GM12878 (cell line): Measurements from ENCODE around the gene SIK2. TPM values are rescaled to one million over a fixed set of nuclear protein-coding genes. Genes with fewer than 3 reads are reported as not detected.

Source experiments
- ATAC-seq: fragments of 200-7000 bp; cut with Tn5 transposase; 3 replicates; pipeline ENCODE4 v1.9.1; 2020; ENCODE audit warnings: mild to moderate bottlenecking, moderate library complexity
- BruUV-seq: library from RNA; stranded (reverse); fragments of 400-500 nt; replicated peaks from 2 replicates; lab custom pipeline; 2021; lab: Mats Ljungman, UMichigan
- CTCF ChIA-PET: fragments of 300-600 bp; sonication (Branson Sonifier 250); formaldehyde crosslinking; extraction: SDS; loops from one replicate; lab custom pipeline; 2021; ENCODE audit warnings: inconsistent platforms; lab: Yijun Ruan, JAX
- POLR2A ChIA-PET: fragments of 350-600 bp; formaldehyde crosslinking; extraction: SDS; loops from one replicate; lab custom pipeline; 2021; ENCODE audit warnings: inconsistent platforms; lab: Charles Lee
- RAD21 ChIA-PET: fragments of 300-600 bp; sonication (Branson Sonifier 250); formaldehyde crosslinking; loops from one replicate; lab custom pipeline; 2023; ENCODE audit warnings: antibody characterized with exemption; ENCODE audit not compliant: unreplicated experiment; lab: Charles Lee
- SMC1A ChIA-PET: fragments of 300-600 bp; sonication (Branson Sonifier 250); formaldehyde crosslinking; loops from one replicate; lab custom pipeline; 2023; ENCODE audit not compliant: unreplicated experiment, uncharacterized antibody; lab: Charles Lee
- DNase-seq: peaks from one replicate; pipeline ENCODE4 v3.0.0-alpha.2; 2011; ENCODE audit warnings: low read depth, low spot score
- FAIRE-seq: peaks from 3 replicates; lab custom pipeline; 2011; peaks lifted over from hg19 to GRCh38; lab: Jason Lieb, UNC
- H2AFZ ChIP-seq: 2 replicates; pipeline ENCODE4 v1.6.0; 2011; ENCODE audit warnings: low read depth, low read length, control low read depth; ENCODE audit not compliant: control insufficient read depth
- H3K27ac ChIP-seq: 2 replicates; pipeline ENCODE4 v1.5.1; 2011; ENCODE audit warnings: control low read depth; ENCODE audit not compliant: control insufficient read depth, insufficient read depth
- H3K27me3 ChIP-seq, 2 experiments: replicated peaks in 1 of 2; 2 replicates each; pipeline versions ENCODE4 v1.6.0 to v1.6.1; 2011; ENCODE audit warnings: low read length in 1 of 2; ENCODE audit not compliant: control insufficient read depth in 2 of 2, insufficient read depth in 2 of 2
- H3K36me3 ChIP-seq, 2 experiments: 2 replicates each; pipeline ENCODE4 v1.5.1; 2011; ENCODE audit warnings: low read length in 1 of 2; ENCODE audit not compliant: control insufficient read depth in 2 of 2, insufficient read depth in 2 of 2
- H3K4me1 ChIP-seq: 2 replicates; pipeline ENCODE4 v1.6.1; 2011; ENCODE audit warnings: mild to moderate bottlenecking, low read length, moderate library complexity, mixed read lengths; ENCODE audit not compliant: control insufficient read depth, insufficient read depth
- H3K4me2 ChIP-seq: 2 replicates; pipeline ENCODE4 v1.6.0; 2011; ENCODE audit warnings: control low read depth; ENCODE audit not compliant: control insufficient read depth, insufficient read depth
- H3K4me3 ChIP-seq: fragments of 200-600 bp; sonication (generic); 2 replicates; pipeline ENCODE4 v1.5.1; 2016
- H3K79me2 ChIP-seq: 2 replicates; pipeline ENCODE4 v1.6.0; 2011; ENCODE audit warnings: low read length; ENCODE audit not compliant: control insufficient read depth, insufficient read depth
- H3K9ac ChIP-seq: 2 replicates; pipeline ENCODE4 v1.8.0; 2011; ENCODE audit warnings: low read length, control low read depth, mixed read lengths; ENCODE audit not compliant: control insufficient read depth, insufficient read depth
- H3K9me3 ChIP-seq: replicated peaks from 3 replicates; pipeline ENCODE4 v1.5.1; 2011; ENCODE audit warnings: mild to moderate bottlenecking, low read length; ENCODE audit not compliant: control insufficient read depth, insufficient read depth
- H4K20me1 ChIP-seq: 2 replicates; pipeline ENCODE4 v1.6.0; 2011; ENCODE audit not compliant: control insufficient read depth, insufficient read depth
- ATF2 ChIP-seq: IDR thresholded peaks from 2 replicates; pipeline ENCODE4 v1.6.1; 2012; ENCODE audit warnings: low read length, inconsistent platforms
- BACH1 ChIP-seq: fragments of 450-650 bp; IDR thresholded peaks from 2 replicates; pipeline ENCODE4 v1.6.1; 2017; ENCODE audit warnings: mild to moderate bottlenecking, borderline replicate concordance
- BCLAF1 ChIP-seq: fragments of 450-650 bp; IDR thresholded peaks from 2 replicates; pipeline ENCODE4 v1.6.1; 2017; ENCODE audit warnings: antibody characterized with exemption, mild to moderate bottlenecking, moderate library complexity
- CBFB ChIP-seq: IDR thresholded peaks from 2 replicates; pipeline ENCODE4 v1.6.1; 2016; ENCODE audit warnings: antibody characterized with exemption, low read depth
- GATAD2B ChIP-seq: fragments of 450-650 bp; conservative IDR thresholded peaks from 2 replicates; pipeline ENCODE4 v1.6.1; 2017; ENCODE audit warnings: low read depth, mild to moderate bottlenecking, moderate library complexity
- JUNB ChIP-seq: IDR thresholded peaks from 2 replicates; pipeline ENCODE4 v1.6.1; 2016; ENCODE audit warnings: antibody characterized with exemption, mild to moderate bottlenecking
- NFYB ChIP-seq: IDR thresholded peaks from 2 replicates; pipeline ENCODE4 v1.6.1; 2011; ENCODE audit warnings: low read depth, mild to moderate bottlenecking, low read length, improper control_type of control experiment, moderate library complexity; ENCODE audit not compliant: insufficient read depth
- NR2C1 ChIP-seq: fragments of 450-650 bp; IDR thresholded peaks from 2 replicates; pipeline ENCODE4 v1.6.1; 2017; ENCODE audit warnings: antibody characterized with exemption, mild to moderate bottlenecking, moderate library complexity
- NR2C2 ChIP-seq: IDR thresholded peaks from 2 replicates; pipeline ENCODE4 v1.6.1; 2011; ENCODE audit warnings: borderline replicate concordance, low read depth; ENCODE audit not compliant: control insufficient read depth, insufficient read length
- PAX8 ChIP-seq: fragments of 450-650 bp; IDR thresholded peaks from 2 replicates; pipeline ENCODE4 v1.6.1; 2017; ENCODE audit warnings: mild to moderate bottlenecking, moderate library complexity
- RELA ChIP-seq: fragments of 450-650 bp; IDR thresholded peaks from 2 replicates; pipeline ENCODE4 v1.8.0; 2014; ENCODE audit warnings: borderline replicate concordance; ENCODE audit not compliant: partially characterized antibody
- RFX5 ChIP-seq: IDR thresholded peaks from 2 replicates; pipeline ENCODE4 v1.6.1; 2011; ENCODE audit warnings: low read depth, low read length, improper control_type of control experiment
- RUNX3 ChIP-seq: IDR thresholded peaks from 2 replicates; pipeline ENCODE4 v1.6.1; 2012; ENCODE audit warnings: low read length, inconsistent platforms
- SMARCA5 ChIP-seq: fragments of 450-650 bp; IDR thresholded peaks from 2 replicates; pipeline ENCODE4 v1.6.1; 2017; ENCODE audit warnings: mild to moderate bottlenecking
- SP1 ChIP-seq: IDR thresholded peaks from one replicate; pipeline ENCODE4 v1.6.1; 2011; ENCODE audit warnings: low read depth, low read length
- SUPT20H ChIP-seq: IDR thresholded peaks from 2 replicates; pipeline ENCODE4 v1.6.1; 2011; ENCODE audit warnings: low read depth, mild to moderate bottlenecking, low read length, moderate library complexity, borderline replicate concordance; ENCODE audit not compliant: control insufficient read depth
- WGBS: methylation state at CpG from one replicate; pipeline ENCODE4 v1.1.6; 2016; ENCODE audit warnings: low lambda C conversion rate; ENCODE audit not compliant: insufficient replicate concordance, insufficient coverage; ENCODE audit errors: missing lambda C conversion rate; 5-methylcytosine and 5-hydroxymethylcytosine counted together
- in situ Hi-C: fragments of 300-500 bp; cut with MboI; formaldehyde crosslinking; loops from 9 replicates; pipeline ENCODE4 v1.14.3; 2018; ENCODE audit warnings: mixed read lengths
- intact Hi-C: fragments of 100-400 bp; cut with micrococcal nuclease; formaldehyde crosslinking; loops from one replicate; pipeline ENCODE4 v1.14.2; 2022; ENCODE audit not compliant: unreplicated experiment
- polyA plus RNA-seq, 11 experiments: library from polyadenylated mRNA; depleted of rRNA in 4 of 11; unstranded in 6 of 11; stranded (reverse) in 5 of 11; fragments of >200 nt; fragmentation: Nextera tagmentation in 4 of 11; fragmentation: Illumina TruSeq in 1 of 11; extraction: Ambion mirVana in 4 of 11; extraction: Trizol in 1 of 11; gene quantifications; 1 replicate in 1 of 11; 2 replicates in 10 of 11; pipeline versions ENCODE4 v1.2.1 to v1.2.3, GENCODE V29; 2011 to 2016; ENCODE audit warnings: inconsistent platforms in 2 of 11, missing spikeins in 2 of 11, low read depth in 1 of 11
- total RNA-seq, 4 experiments: library from RNA; depleted of rRNA in 3 of 4; stranded (reverse); fragments of >200 nt in 3 of 4; fragmentation: Illumina TruSeq in 1 of 4; extraction: Trizol in 1 of 4; gene quantifications; 2 replicates each; pipeline versions ENCODE4 v1.2.1 to v1.2.3, GENCODE V29; 2013 to 2021
- TF ChIP-seq, protein P1 (sequence below): IDR thresholded peaks from 2 replicates; pipeline ENCODE4 v1.6.1; 2012; ENCODE audit warnings: improper control_type of control experiment, low read depth, low read length; ENCODE audit not compliant: insufficient replicate concordance

SIK2 gene
- total and polyA plus RNA-seq, 10 of the 15 experiments (the other 5 are each of a cell fraction or from before 2014, with no cell fraction given), result 0.97 to 14.2 (median 4.5) TPM

- SMC1A ChIA-PET, result interaction anchor here (0.8 to 1.2 kb wide), 3 partner anchors 75 to 260 kb away, joined by 3 read pairs; no protein-coding TSS in a partner anchor
- 92% methylated on average over 1 of the region's 1 CpG for WGBS
- in situ Hi-C loops (no loop called here), intact Hi-C loops (no loop called here)
- Histone ChIP-seq H3K4me2 (no peak overlapping the region), H3K27ac (no peak overlapping the region), H3K27me3 (no peaks in the 10 kb centered on the region), H3K4me3 (no peak overlapping the region), H3K9ac (no peak overlapping the region), H3K4me1 (no peaks in the 10 kb centered on the region; the same call in 1 of the 2 replicates), H4K20me1 (no peaks in the 10 kb centered on the region), H3K79me2 (no peaks in the 10 kb centered on the region), H2AFZ (no peak overlapping the region), H3K9me3 (no peaks in the 10 kb centered on the region), H3K36me3 (no peaks in the 10 kb centered on the region)
- POLR2A ChIA-PET, result interaction anchor here (0.8 kb wide), 1 partner anchor 188 kb away, joined by 3 read pairs; no protein-coding TSS in a partner anchor
- FAIRE-seq (no peak), ATAC-seq (no peak), DNase-seq (no peak)
- RAD21 ChIA-PET, result interaction anchor here (1.0 kb wide), 1 partner anchor 196 kb away, joined by 4 read pairs; no protein-coding TSS in a partner anchor
- CTCF ChIA-PET, result interaction anchor here (0.6 to 1.6 kb wide), 2 partner anchors 9 to 247 kb away, joined by 3 read pairs; no protein-coding TSS in a partner anchor
- BruUV-seq, result no TSS peak
- TF ChIP-seq, protein P1, sequence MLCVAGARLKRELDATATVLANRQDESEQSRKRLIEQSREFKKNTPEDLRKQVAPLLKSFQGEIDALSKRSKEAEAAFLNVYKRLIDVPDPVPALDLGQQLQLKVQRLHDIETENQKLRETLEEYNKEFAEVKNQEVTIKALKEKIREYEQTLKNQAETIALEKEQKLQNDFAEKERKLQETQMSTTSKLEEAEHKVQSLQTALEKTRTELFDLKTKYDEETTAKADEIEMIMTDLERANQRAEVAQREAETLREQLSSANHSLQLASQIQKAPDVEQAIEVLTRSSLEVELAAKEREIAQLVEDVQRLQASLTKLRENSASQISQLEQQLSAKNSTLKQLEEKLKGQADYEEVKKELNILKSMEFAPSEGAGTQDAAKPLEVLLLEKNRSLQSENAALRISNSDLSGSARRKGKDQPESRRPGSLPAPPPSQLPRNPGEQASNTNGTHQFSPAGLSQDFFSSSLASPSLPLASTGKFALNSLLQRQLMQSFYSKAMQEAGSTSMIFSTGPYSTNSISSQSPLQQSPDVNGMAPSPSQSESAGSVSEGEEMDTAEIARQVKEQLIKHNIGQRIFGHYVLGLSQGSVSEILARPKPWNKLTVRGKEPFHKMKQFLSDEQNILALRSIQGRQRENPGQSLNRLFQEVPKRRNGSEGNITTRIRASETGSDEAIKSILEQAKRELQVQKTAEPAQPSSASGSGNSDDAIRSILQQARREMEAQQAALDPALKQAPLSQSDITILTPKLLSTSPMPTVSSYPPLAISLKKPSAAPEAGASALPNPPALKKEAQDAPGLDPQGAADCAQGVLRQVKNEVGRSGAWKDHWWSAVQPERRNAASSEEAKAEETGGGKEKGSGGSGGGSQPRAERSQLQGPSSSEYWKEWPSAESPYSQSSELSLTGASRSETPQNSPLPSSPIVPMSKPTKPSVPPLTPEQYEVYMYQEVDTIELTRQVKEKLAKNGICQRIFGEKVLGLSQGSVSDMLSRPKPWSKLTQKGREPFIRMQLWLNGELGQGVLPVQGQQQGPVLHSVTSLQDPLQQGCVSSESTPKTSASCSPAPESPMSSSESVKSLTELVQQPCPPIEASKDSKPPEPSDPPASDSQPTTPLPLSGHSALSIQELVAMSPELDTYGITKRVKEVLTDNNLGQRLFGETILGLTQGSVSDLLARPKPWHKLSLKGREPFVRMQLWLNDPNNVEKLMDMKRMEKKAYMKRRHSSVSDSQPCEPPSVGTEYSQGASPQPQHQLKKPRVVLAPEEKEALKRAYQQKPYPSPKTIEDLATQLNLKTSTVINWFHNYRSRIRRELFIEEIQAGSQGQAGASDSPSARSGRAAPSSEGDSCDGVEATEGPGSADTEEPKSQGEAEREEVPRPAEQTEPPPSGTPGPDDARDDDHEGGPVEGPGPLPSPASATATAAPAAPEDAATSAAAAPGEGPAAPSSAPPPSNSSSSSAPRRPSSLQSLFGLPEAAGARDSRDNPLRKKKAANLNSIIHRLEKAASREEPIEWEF, result no peak
- TF ChIP-seq BACH1, result no peak
- TF ChIP-seq CBFB, result no peak
- no peak for TF ChIP-seq NFYB
- TF ChIP-seq ATF2, result no peak
- no peak for TF ChIP-seq NR2C2
- no peak for TF ChIP-seq BCLAF1
- no peak for TF ChIP-seq GATAD2B
- TF ChIP-seq SUPT20H, result no peak
- TF ChIP-seq SP1, result no peak
- TF ChIP-seq SMARCA5, result no peak
- no peak for TF ChIP-seq NR2C1
- no peak for TF ChIP-seq PAX8
- TF ChIP-seq RFX5, result no peak
- no peak for TF ChIP-seq RELA
- TF ChIP-seq RUNX3, result no peak
- TF ChIP-seq JUNB, result no peak
Measured at GRCh38 chr11:111581341-111581740, 20.9 kb upstream of the SIK2 start.
